Measurements from ENCODE around the gene HIPK2. TPM values are rescaled to one million over a fixed set of nuclear protein-coding genes. Genes with fewer than 3 reads are reported as not detected.
A peak's percentile ranks its signal among the peaks of the same experiment; 100 is the strongest.

HIPK2 gene
- total RNA-seq, 1 donor, result 7.3 TPM

DNA sequence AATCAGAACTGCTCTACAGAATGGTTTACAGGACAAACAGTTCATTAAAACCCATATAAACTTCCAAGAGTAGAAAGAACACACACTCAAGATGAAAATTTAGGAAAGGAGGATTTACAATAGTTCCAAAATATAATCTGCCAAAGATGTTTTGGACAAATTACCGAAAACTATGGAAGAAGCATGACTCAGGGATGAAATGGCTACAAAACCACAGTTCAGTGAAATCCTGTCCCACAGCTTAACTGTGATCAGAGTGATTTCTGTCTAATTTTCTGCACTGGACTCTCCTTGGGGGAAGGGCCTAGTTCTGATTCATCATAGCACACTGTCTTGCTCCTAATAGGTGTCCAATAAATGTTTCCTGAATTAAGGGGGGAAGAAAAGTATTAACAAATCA lies 82.2 kb downstream of the HIPK2 start:
- TF ChIP-seq, protein P1, sequence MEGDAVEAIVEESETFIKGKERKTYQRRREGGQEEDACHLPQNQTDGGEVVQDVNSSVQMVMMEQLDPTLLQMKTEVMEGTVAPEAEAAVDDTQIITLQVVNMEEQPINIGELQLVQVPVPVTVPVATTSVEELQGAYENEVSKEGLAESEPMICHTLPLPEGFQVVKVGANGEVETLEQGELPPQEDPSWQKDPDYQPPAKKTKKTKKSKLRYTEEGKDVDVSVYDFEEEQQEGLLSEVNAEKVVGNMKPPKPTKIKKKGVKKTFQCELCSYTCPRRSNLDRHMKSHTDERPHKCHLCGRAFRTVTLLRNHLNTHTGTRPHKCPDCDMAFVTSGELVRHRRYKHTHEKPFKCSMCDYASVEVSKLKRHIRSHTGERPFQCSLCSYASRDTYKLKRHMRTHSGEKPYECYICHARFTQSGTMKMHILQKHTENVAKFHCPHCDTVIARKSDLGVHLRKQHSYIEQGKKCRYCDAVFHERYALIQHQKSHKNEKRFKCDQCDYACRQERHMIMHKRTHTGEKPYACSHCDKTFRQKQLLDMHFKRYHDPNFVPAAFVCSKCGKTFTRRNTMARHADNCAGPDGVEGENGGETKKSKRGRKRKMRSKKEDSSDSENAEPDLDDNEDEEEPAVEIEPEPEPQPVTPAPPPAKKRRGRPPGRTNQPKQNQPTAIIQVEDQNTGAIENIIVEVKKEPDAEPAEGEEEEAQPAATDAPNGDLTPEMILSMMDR (IDR thresholded peaks at IDR 0.05; ENCODE audit: insufficient read depth, low read depth, low read length), result no peak
- no peak overlapping the region for H3K4me3 ChIP-seq (ENCODE audit: low read depth, low read length)
- DNase-seq (ENCODE audit: low read depth), result no peak

DNA sequence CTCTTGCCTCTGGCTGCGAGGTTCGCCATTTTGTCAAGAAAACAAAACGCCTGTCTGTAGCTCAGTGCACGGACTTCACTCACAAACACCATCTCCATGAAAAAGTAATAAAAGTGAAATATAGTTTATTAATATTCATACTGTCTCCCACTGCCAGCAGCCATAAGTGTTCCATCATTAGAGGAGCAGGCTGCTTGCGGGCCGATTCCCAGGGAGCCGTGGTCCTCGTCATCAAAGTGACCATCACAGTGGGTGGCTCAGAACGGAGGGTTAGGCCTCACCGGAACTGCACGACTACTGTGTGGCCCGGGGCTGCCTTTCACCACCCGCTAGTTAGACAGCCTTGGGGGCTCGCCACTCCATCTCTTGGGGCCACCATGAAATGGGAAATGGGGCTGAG lies 82.7 kb downstream of the HIPK2 start:
- TF ChIP-seq, protein P1 (IDR thresholded peaks at IDR 0.05; ENCODE audit: insufficient read depth, low read depth, low read length), result no peak
- H3K4me3 ChIP-seq (ENCODE audit: low read depth, low read length), result no peak overlapping the region
- no peak for DNase-seq (ENCODE audit: low read depth)

DNA sequence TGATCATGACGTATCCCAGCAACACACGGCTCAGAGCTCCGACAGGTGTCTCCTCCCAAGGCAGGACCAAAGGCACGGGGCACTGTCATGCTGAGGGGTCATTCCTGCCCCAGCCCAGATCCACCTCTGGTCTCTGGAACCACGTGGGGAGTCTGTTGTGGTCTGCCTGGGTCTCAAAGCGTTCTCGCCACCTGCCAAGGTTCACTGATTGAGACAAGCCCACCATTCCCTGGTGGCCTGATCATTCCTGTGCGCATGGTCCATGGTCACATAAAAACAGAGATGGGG lies 83.5 kb downstream of the HIPK2 start:
- DNase-seq (ENCODE audit: low read depth), result no peak
- TF ChIP-seq, protein P1 (IDR thresholded peaks at IDR 0.05; ENCODE audit: insufficient read depth, low read depth, low read length), result no peak
- H3K4me3 ChIP-seq (ENCODE audit: low read depth, low read length), result no peak overlapping the region

DNA sequence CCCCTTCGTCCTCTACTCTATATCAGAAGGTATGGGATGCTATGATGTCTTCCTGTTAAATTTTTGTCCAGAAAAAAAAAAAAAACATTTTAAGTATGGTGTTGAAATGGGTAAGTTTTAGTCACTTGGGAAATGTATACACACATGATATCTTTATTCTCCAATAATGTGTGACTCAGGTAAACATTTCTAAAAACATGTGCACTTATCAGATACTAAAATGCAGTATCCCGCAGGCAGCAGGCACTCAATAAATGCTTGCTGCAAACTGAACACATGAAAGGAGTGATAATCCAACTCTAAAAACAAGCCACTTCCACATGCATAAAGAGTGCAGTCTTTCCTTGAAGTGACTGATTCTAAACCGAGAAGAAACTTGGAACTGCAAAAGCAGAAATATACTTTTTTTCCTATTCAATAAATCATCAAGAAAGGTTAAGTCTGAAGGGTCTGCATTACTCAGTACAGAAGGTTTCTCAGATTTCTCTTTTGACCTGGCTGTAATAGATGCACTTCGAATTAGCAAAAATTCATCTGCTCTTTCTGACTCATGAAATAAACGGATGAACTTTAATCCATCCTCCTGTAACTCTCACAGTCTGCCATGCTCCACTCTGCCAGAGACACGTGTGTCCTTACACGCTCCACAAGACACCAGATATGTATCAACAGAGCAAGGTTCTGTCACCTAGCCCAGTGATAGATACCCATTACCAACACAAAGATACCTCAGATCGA lies 84.0 kb downstream of the HIPK2 start:
- H3K4me3 ChIP-seq (ENCODE audit: low read depth, low read length), result no peak overlapping the region
- DNase-seq (ENCODE audit: low read depth), result peak; percentile 77
- TF ChIP-seq, protein P1 (IDR thresholded peaks at IDR 0.05; ENCODE audit: insufficient read depth, low read depth, low read length), result no peak

DNA sequence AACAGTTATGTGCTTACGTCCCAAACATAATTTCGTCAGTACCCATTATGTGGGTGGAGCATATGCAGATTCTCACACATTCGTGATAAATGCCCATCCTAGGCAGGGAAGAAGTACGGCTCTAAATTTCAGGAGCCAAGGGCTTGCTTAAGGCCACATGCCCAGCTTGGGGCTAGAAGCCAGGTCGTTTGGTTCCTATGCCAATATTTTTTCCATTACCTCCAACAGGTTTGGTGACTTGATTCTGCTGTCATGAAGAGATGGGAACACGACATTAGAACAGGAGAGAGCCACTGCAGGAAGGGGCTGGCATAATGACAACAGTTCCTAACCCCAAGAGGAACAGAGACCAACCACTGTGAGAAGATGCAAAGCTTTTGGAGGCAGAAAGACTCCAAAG lies 85.1 kb downstream of the HIPK2 start:
- no peak overlapping the region for H3K4me3 ChIP-seq (ENCODE audit: low read depth, low read length)
- no peak for DNase-seq (ENCODE audit: low read depth)
- TF ChIP-seq, protein P1 (IDR thresholded peaks at IDR 0.05; ENCODE audit: insufficient read depth, low read depth, low read length), result no peak

DNA sequence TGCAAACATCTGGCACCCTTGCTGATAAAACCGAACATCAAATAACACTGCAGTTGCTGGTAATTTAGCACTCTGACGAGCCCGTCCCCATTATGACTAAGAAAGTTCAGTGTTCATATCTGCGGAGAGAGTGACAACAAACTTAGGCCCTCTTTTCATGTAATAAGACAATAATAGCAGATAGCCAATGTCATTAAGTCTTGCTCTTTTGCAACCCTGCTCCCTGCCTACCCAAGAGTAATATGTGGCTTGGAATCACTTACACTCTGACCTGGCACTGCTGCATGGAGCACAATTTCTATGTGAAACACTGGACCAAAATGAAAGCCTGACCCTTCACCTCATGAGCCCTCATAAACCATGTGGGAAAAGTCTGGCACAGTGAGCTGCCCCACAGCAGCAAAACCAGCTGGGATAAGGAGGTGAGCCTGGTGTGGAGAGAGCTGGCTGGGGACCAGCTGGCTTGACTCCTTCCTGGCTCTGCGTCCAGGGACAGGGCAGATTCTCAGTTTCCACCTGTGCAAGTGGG lies 86.5 kb downstream of the HIPK2 start:
- peak; percentile 91 for DNase-seq (ENCODE audit: low read depth)
- H3K4me3 ChIP-seq (ENCODE audit: low read depth, low read length), result no peak overlapping the region
- TF ChIP-seq, protein P1 (IDR thresholded peaks at IDR 0.05; ENCODE audit: insufficient read depth, low read depth, low read length), result no peak

Measured in fibroblast of villous mesenchyme (primary cell).